Ascending aorta (tissue), 2 donors: ENCODE results near the gene FRMD4A. TPM values are rescaled to one million over a fixed set of nuclear protein-coding genes. Genes with fewer than 3 reads are reported as not detected.

ENCODE experiments used
- DNase-seq, 2 donors: peaks; one replicate each; pipeline ENCODE4 v3.0.0-alpha.2; 2019; ENCODE audit warnings: low spot score in 2 of 2
- H3K27ac ChIP-seq, 2 donors: fragments of 200-600 bp; sonication (generic); one replicate each; pipeline ENCODE4 v1.5.1; 2016 to 2017; ENCODE audit warnings: mild to moderate bottlenecking in 1 of 2
- H3K27me3 ChIP-seq: fragments of 200-600 bp; sonication (generic); one replicate; pipeline ENCODE4 v1.5.1; 2017
- H3K36me3 ChIP-seq, 2 donors: fragments of 200-600 bp; sonication (generic); one replicate each; pipeline ENCODE4 v1.5.1; 2016
- H3K4me1 ChIP-seq, 2 donors: fragments of 200-600 bp; sonication (generic); one replicate each; pipeline ENCODE4 v1.5.1; 2016 to 2017; ENCODE audit warnings: mild to moderate bottlenecking in 1 of 2
- H3K4me3 ChIP-seq, 2 donors: fragments of 200-600 bp; sonication (generic); one replicate each; pipeline ENCODE4 v1.5.1; 2016 to 2017; ENCODE audit warnings: mild to moderate bottlenecking in 1 of 2
- H3K9me3 ChIP-seq, 2 donors: fragments of 200-600 bp; sonication (generic); one replicate each; pipeline ENCODE4 v1.5.1; 2016
- CTCF ChIP-seq, 3 experiments: fragments of 200-600 bp in 2 of 3; fragments of 450-650 bp in 1 of 3; sonication (generic) in 2 of 3; IDR thresholded peaks; one replicate each; pipeline ENCODE4 v1.5.1; 2016 to 2019; ENCODE audit warnings: antibody characterized with exemption in 3 of 3, mild to moderate bottlenecking in 1 of 3, moderate library complexity in 1 of 3
- intact Hi-C: fragments of 100-400 bp; cut with DNase I; formaldehyde crosslinking; loops from one replicate; pipeline ENCODE4 v1.15.1; 2023
- total RNA-seq: library from RNA; depleted of rRNA; stranded (reverse); fragments of >200 nt; gene quantifications from one replicate; pipeline ENCODE4 v1.1.0, GENCODE V29; 2016

FRMD4A gene
- total RNA-seq, 1 donor from 2014 or later = 108 TPM

- Histone ChIP-seq H3K4me3 (no peak overlapping the region), H3K4me1 (peaks cover 0 to 2% of the 10 kb centered on the region in 2 donors), H3K9me3 (no peaks in the 10 kb centered on the region), H3K36me3 (no peaks in the 10 kb centered on the region), H3K27ac (peak overlapping the region in 1 of 2 donors; percentile 48), H3K27me3 (no peaks in the 10 kb centered on the region)
- intact Hi-C loops = no loop called here
- TF ChIP-seq CTCF (IDR thresholded peaks at IDR 0.05) = no peak
- peak in 1 of 2 donors; percentile 58 for DNase-seq
Measured at GRCh38 chr10:13860886-13861285, 469.8 kb downstream of the FRMD4A start.

- H3K36me3 ChIP-seq = no peaks in the 10 kb centered on the region
- H3K4me3 ChIP-seq = no peak overlapping the region
- peak overlapping the region in 1 of 2 donors; percentile 48 for H3K27ac ChIP-seq
- no peaks in the 10 kb centered on the region for H3K9me3 ChIP-seq
- no peak for TF ChIP-seq CTCF (IDR thresholded peaks at IDR 0.05)
- intact Hi-C loops = no loop called here
- peak in 1 of 2 donors; percentile 53 for DNase-seq
- H3K4me1 ChIP-seq = peaks cover 0 to 2% of the 10 kb centered on the region in 2 donors
- H3K27me3 ChIP-seq = no peaks in the 10 kb centered on the region
Measured at GRCh38 chr10:13859979-13860654, 470.6 kb downstream of the FRMD4A start.

GRCh38 chr10:13858709-13859108 lies 472.0 kb downstream of the FRMD4A start:
- intact Hi-C loops = no loop called here
- no peaks in the 10 kb centered on the region for H3K9me3 ChIP-seq
- peak in 1 of 2 donors; percentile 37 for DNase-seq
- no peaks in the 10 kb centered on the region for H3K36me3 ChIP-seq
- peaks cover 0 to 9% of the 10 kb centered on the region in 2 donors for H3K4me1 ChIP-seq
- H3K27ac ChIP-seq = no peak overlapping the region
- TF ChIP-seq CTCF (IDR thresholded peaks at IDR 0.05) = no peak
- H3K27me3 ChIP-seq = no peaks in the 10 kb centered on the region
- H3K4me3 ChIP-seq = no peak overlapping the region

GRCh38 chr10:13857451-13857850 lies 473.3 kb downstream of the FRMD4A start:
- no peak overlapping the region for H3K4me3 ChIP-seq
- TF ChIP-seq CTCF (IDR thresholded peaks at IDR 0.05) = no peak
- no peak overlapping the region for H3K27ac ChIP-seq
- no peaks in the 10 kb centered on the region for H3K36me3 ChIP-seq
- intact Hi-C loops = no loop called here
- H3K4me1 ChIP-seq = peaks cover 0 to 21% of the 10 kb centered on the region in 2 donors
- no peaks in the 10 kb centered on the region for H3K27me3 ChIP-seq
- DNase-seq = peak in 1 of 2 donors; percentile 63
- H3K9me3 ChIP-seq = no peaks in the 10 kb centered on the region

- Histone ChIP-seq H3K27me3 (no peaks in the 10 kb centered on the region), H3K9me3 (no peaks in the 10 kb centered on the region), H3K4me1 (peaks cover 0 to 23% of the 10 kb centered on the region in 2 donors), H3K4me3 (no peak overlapping the region), H3K36me3 (no peaks in the 10 kb centered on the region), H3K27ac (peak overlapping the region; percentile 68 to 87)
- intact Hi-C loops = no loop called here
- peak in 1 of 2 donors; percentile 81 for DNase-seq
- TF ChIP-seq CTCF (IDR thresholded peaks at IDR 0.05) = no peak
Measured at GRCh38 chr10:13853854-13854253, 476.9 kb downstream of the FRMD4A start.
